Measurements from ENCODE around the gene SLC35G1. TPM values are rescaled to one million over a fixed set of nuclear protein-coding genes. Genes with fewer than 3 reads are reported as not detected.

Gene SLC35G1
- total RNA-seq, 1 donor from 2014 or later = 1.7 TPM

DNA sequence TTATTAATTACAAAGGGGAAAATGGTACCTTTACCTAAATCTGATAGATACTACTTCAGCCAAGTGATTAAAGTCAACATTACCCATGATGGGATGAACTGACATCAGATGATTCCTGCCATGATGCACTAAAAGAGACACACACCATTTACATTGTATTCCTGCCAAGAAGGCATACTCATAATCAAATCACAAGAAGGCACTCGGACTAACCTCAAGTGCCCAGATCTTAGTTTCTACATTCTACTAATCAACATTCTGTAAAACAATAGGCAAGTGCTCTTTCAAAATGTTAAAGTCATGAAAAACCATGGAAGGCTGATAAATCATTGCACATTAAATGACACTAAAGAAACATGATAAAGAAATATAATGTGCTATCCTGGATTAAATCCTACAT is 44.4 kb downstream of the SLC35G1 start:
- intact Hi-C loops (cut with DNase I) = no loop called here
- DNase-seq = no peak
- ATAC-seq (ENCODE audit: poor library complexity) = no peak

DNA sequence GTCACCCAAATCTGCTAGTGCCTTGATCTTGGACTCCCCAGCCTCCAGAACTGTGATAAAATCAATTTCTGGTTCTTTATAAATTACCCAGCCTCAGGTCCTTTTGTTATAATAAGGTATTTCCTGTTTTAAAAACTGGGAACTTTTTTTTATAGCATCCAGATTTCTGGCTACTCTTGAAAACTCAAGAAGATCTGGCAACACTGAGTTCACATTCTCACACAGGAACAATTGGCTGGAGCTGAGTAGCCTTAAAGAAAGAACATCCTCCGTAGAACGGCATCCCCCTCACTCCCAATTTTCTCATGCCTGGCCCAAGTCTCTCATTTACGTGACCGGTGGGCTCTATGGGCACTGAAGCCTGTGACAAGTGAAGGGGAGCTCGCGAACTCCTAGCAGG is 47.1 kb downstream of the SLC35G1 start:
- DNase-seq (no peak), ATAC-seq (ENCODE audit: poor library complexity) (no peak)
- intact Hi-C loops (cut with DNase I) = no loop called here

DNA sequence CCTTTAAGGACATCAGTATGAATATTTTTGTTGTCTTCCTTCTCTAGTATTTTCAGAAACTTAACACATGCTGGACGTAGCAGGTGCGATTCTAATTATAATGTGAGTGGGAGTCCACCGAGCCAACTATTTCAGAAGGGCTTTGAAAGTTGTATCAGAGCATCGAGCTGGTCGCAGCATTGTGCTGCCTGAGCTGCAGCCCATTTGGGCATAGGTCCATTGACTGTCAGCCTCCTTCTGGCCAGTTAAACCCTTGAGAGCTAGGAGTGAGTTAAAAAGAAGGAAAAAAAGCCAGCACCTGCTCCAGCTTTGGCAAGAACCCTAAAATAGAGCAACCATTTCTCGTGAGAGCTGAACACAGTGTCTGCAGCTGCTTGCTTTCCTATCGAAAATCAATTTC is 47.8 kb downstream of the SLC35G1 start:
- ATAC-seq (ENCODE audit: poor library complexity) (no peak), DNase-seq (no peak)
- intact Hi-C loops (cut with DNase I) = no loop called here

DNA sequence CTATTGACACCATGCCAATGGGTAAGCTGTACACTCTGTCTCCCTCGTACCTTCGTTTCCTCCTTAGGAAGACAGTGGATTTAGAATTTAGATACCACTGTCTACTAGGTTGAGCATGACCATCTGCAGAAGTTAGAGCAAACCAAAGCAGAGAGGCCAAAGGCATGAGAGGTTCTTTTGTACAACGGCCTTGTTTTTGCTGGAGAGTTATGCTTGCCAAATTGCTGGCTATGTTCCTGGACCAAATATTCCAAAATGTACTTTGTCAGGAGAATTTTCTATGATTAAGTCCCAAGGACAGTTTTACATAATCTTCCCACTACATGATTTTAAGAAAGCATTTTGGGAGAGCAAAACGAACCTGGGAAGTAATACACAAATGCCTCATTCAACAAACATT is 52.0 kb downstream of the SLC35G1 start:
- DNase-seq (no peak), ATAC-seq (ENCODE audit: poor library complexity) (peak; percentile 73)
- intact Hi-C loops (cut with DNase I) = no loop called here

DNA sequence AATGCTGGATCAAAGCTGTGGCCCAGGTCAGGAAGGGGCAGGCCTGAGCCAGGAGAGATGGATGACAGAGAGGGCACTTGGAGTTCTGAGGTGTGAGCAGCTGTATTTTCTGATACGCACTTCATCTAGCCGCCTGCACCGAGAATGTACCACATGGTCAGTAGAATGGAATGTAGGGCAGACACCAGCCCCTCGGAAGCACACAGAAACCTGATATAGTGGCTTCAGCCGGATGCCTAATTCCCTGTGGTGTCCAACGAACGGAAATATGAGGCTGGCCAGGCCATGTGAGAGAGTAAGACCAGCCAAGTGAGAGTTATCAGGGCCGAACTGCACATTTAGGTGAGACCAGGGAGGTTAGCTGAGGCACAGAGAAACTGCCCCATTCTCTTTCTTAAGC is 53.3 kb downstream of the SLC35G1 start:
- ATAC-seq (ENCODE audit: poor library complexity) (peak; percentile 85), DNase-seq (no peak)
- intact Hi-C loops (cut with DNase I) = no loop called here

DNA sequence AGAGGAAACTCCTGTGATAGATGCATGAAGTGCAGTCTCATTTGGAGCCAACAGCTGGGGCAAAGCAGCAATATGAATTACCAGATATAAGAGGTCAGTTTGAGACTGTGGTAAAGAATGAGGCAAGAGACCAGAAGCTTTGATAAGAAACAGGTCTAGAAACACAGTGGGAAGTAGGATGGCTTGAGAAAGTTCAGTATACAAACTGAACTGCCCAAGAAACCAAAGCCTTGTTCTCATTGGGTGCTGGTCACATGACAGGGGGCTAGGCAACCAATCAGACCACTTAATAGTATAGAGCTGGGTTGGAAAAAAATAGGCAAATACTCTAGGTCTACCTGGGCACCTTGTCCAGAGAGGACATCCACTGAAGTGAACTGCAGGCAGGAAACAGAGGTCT is 53.7 kb downstream of the SLC35G1 start:
- no peak for DNase-seq
- no peak for ATAC-seq (ENCODE audit: poor library complexity)
- intact Hi-C loops (cut with DNase I) = no loop called here

DNA sequence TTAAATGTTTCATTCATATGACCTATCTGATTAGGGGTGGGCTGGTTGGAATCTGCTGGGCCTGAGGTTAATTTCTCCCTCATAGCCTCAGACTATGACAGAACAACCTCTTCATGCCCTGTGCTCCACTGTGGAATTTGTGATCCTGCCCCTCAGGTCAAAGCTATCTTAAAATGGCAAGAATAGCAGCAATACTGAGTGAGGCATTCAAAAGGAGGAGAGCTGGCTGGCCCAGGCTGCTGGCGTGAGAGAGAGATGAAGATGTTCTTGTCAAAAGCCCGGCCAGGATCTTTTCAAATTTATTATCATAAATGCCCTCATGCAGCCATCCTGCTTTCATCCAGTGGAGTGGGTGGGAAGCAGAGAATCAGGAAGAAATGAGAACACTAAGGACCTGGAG is 58.1 kb downstream of the SLC35G1 start:
- intact Hi-C loops (cut with DNase I) = no loop called here
- ATAC-seq (ENCODE audit: poor library complexity) (no peak), DNase-seq (no peak)

Other genes starting within 250 kb of the SLC35G1 start
- gene FRA10AC1, start 191.4 kb upstream of the SLC35G1 start, total RNA-seq = 11.9 TPM
- 0.13 TPM for gene LGI1, start 136.0 kb upstream of the SLC35G1 start, total RNA-seq
- gene PLCE1, start 100.0 kb downstream of the SLC35G1 start, total RNA-seq = 3.3 TPM

Measured in Right ventricle myocardium superior (tissue), 1 donor.